Upper lobe of left lung (tissue), 4 donors: ENCODE measurements around the gene TM4SF4.

ENCODE experiments used
- CTCF ChIP-seq, 6 experiments: fragments of 450-650 bp in 4 of 6; fragments of 200-600 bp in 2 of 6; sonication (generic) in 2 of 6; IDR thresholded peaks; one replicate each; pipeline ENCODE4 v1.5.1; 2016 to 2019; ENCODE audit warnings: antibody characterized with exemption in 6 of 6
- EP300 ChIP-seq, 4 donors: sonication (generic); formaldehyde crosslinking; IDR thresholded peaks; one replicate each; pipeline ENCODE4 v1.5.1; 2017; ENCODE audit warnings: antibody characterized with exemption in 4 of 4, control low read depth in 2 of 4
- POLR2A ChIP-seq, 4 donors: fragments of 450-650 bp; IDR thresholded peaks; one replicate each; pipeline ENCODE4 v1.5.1; 2016 to 2017; ENCODE audit warnings: antibody characterized with exemption in 4 of 4, mild to moderate bottlenecking in 2 of 4

GRCh38 chr3:149551500-149551899 lies 77.0 kb downstream of the TM4SF4 start:
- TF ChIP-seq EP300 (IDR thresholded peaks at IDR 0.05) (no peak), CTCF (IDR thresholded peaks at IDR 0.05) (no peak), POLR2A (IDR thresholded peaks at IDR 0.05) (no peak)
